Activated T-cell treated with anti-CD3 and anti-CD28 coated beads for 4 hours (primary cell): ENCODE data around the gene ATP9B.

Experiments used
- DNase-seq: peaks from one replicate; pipeline ENCODE4 v3.0.0-alpha.2; 2020

ATP9B gene

DNA sequence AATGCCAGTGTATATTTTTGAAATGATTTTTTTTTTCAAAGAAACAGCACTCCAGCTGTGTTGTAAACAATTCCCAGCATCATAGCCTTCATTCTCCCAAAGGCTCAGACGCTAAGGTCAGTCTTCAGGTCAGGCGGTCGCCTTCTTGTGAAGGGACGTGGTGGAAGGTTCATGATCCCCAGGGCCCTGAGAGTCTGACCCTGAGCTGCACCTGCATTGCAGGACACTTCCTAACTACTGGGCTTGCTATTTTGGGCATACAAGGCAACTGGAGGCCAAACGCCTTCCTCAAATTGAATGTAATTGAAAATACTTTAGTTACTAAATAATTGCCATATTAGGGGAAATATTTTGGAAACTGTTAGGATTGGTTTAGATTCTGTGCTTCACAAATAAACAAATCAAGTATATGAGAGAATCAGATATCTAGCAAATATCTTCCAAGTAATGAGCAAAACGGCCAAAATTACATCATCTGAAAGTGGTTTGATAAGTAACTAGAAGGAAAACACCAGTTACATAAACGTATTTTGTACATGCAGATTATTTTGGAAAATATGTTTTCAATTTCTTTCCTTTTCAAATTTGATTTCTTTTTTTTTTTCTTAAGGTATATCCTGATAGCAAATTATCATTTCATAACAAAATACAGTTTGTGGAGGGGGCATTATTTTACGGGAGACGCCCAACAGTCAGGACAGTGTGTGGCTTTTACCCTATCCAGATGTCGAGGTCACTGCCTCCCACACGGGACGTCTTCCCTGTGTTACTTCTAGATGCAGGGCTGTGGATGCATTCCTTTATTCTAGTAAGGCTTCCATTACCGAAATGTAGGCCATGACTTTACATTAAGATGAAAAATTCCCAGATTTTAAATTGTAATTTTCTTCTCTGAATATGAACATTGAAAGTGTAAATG lies 136.0 kb downstream of the ATP9B start:
- DNase-seq, result no peak

DNA sequence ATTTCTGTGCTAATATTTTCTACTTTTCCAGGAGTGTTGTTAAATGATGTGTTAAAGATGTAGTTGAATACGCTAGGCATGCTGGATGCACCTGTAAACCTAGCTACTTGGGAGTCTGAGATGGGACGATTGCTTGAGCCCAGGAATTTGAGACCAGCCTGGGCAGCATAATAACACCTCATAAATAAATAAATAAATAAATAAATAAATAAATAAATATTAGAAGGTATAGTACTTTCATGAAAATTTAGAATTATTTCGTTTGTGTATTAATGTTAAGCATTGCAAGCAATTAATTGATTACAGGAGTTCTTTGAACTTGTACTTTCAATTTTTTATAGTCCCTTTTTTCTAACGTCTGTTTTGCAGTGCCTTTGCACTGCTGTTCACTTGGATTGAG lies 137.2 kb downstream of the ATP9B start:
- DNase-seq, result no peak

DNA sequence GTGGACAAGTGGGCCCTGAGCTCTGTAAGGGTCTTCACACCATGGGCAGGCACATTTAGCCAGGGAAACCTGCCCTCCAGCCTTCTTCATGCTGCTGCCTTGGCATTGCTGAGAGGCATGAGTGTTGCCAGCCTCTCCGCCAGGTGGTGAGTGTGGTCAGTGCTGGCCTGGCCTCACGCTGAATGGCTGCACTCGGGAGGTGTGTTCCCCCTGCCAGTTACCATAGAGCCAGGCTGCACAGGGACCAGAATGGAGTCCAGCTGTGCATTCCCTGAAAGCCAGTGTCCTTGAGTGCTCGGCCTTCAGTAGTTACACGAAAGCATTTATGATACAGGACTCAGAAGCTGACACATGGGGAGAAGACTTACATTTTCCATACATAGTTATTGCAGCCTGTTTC lies 139.7 kb downstream of the ATP9B start:
- DNase-seq, result no peak

DNA sequence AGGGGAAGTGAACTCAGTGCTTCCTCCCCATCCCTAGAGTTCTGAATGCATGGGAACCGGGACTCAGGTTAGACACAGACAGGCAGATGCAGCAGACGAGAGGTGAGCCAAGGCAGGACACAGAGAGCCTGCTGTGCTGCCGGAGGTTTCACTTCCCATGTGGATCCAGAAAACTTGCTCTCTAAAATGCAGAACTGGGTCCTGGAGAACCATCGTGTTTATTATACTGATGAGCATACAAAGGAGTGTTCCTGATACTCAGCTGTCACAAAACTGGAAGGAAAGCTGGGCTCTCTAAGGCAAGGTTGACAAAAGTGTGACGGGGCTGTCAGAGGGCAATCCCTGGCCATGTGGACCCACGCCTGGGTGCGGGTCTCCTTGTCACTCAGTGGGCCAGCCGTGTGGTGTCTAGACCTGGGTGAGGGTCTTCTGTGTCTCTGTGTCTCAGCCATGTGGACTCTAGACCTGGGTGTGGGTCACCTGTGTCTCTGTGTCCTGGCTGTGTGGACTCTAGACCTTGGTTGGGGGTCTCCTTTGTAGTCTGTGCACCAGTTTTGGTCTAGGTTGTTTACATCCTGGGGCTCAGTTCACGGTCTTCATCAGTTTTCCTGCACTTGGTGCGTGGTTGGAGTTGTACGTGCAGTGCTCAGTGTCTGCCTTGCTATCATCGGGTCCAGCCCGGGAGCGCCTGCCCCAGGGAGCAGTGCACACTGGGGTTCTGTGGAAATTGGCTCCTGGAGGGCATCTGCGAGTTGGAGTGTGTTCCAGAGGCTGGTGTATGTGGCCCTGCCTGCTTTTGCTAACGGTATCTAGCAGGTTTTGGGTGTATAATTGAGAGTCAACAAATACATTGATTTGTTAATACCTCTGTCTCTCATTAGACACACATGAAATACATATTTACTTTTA lies 141.1 kb downstream of the ATP9B start:
- no peak for DNase-seq

DNA sequence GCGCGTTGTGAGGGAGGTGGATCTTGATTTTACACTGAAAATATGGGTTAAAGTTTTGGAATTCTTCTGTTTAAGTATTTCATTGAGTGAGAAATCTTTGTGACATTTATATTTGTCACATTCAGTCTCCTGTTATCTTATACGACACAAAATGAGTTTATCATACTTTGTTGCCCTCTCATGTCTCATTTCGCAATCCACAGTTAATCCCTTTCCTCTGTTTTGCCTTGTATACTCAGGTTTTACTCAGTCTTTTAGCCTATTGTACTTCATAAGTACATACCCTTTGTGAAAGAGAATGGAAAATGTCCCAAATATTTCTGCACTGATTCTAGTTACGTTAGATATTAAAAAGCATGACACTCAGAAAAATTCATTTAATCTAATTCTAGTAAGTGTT lies 142.7 kb downstream of the ATP9B start:
- DNase-seq, result no peak

DNA sequence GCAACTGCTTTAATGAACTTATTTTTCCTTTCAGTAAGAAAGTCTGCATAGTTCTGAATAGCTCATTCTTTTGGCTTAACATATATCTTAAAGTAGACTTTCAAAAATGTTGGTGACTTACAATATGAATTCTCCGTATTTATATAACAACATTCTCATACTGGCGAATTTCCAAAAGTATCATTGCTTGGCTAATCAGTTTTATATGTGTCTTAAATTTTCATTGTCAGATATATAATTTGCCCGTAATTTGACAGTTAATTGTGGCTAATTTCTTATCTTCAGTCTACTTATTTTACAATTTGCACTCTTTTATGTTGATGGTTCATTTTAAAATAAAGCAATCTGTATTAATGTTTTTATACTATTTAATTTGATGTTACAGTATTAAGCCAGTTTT lies 144.9 kb downstream of the ATP9B start:
- DNase-seq, result no peak

DNA sequence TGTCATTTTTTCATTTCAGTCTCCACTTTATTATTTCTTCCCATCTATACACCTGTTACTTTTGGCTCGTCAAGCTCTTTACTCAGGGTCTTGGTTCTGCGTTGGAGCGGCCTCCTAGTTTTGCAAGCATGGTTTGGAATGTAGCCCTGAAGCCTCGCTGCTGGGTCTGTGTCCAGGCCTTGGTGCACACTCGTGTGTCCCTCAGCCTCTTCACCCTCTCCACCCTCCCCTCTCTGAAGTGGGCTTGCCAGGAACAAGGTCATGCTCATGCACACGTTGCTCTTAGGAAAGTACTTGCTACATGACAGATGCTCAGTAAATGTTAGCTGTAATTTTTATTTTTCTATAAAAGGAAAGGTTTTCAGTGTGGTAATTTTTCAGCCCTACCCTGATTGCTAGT lies 147.0 kb downstream of the ATP9B start:
- no peak for DNase-seq

DNA sequence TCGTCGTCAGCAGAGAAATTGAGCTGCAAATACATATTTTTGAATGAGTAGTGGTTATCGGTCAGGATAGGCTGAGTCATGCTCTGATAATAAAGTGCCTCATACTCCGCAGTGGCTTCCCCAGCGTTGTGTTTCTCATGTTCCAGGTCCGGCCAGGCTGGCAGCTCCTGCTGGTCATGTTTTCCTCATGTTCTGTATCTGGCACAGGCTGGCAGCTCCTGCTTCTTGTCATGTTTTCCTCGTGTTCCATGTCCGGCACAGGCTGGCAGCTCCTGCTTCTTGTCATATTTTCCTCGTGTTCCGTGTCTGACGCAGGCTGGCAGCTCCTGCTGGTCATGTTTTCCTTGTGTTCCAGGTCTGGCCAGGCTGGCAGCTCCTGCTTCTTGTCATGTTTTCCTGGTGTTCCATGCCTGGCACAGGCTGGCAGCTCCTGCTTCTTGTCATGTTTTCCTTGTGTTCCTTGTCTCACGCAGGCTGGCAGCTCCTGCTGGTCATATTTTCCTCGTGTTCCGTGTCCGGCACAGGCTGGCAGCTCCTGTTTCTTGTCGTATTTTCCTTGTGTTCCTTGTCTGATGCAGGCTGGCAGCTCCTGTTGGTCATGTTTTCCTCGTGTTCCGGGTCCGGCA lies 148.9 kb downstream of the ATP9B start:
- DNase-seq, result no peak

DNA sequence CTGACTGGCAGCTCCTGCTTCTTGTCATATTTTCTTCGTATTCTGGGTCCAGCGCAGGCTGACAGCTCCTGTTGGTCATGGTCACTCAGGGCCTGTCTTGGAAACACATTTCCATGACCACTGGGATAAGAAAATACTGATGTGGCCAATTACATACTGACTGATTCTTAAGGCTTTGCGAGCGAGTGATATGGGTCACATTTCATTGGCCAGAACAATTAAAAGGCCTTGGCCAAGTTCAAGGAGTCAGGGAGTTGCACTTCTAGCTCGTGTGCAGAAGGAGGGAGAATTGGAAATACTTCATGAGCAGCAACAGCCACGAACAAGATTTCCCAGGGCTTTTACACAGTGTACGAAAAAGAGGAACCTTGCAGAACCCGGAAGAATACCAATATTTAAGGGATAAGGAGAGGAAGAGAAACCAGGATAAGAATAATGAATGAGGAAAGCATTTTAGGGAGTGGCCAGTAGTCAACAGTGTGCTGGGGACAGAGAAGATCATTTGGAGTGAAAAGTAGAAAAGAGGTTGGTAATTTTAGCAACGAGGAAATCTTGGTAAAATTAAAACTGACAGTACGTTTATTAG lies 149.5 kb downstream of the ATP9B start:
- no peak for DNase-seq

DNA sequence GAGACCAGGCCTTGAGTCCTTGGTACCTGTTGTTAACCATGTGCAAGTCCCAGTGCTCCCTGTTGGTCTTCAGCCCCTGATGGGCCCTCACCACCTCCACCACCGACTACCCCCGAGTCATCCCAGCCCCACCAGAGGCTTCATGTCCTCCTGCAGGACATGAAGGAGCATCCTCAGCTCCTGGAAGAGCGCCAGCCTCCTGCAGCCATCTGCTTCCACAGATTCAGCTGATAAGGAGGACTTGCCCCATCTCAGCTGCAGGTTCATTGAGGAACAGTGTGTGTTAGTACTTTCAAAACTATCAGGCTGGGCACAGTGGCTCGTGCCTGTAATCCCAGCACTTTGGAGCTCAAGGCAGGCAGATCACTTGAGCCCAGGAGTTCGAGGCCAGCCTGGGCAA lies 151.9 kb downstream of the ATP9B start:
- DNase-seq, result no peak

DNA sequence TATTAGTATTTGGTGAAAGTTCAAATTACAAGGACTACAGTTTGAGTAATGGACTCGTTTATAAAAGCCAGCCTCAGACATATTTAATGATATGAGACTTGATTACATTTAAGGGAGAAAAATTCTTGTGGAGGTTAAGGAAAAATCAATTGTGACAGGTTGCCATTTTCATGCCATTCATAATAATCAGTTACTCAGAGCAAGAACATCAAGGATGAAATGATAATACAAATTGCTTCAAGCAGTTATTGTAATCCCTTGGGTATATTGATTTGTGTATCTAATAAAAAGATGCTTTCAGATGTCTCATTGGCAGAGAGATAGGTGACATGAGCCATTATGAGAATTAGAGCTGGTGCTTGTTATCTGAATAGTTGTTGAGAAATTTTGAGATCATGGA lies 153.6 kb downstream of the ATP9B start:
- DNase-seq, result no peak

DNA sequence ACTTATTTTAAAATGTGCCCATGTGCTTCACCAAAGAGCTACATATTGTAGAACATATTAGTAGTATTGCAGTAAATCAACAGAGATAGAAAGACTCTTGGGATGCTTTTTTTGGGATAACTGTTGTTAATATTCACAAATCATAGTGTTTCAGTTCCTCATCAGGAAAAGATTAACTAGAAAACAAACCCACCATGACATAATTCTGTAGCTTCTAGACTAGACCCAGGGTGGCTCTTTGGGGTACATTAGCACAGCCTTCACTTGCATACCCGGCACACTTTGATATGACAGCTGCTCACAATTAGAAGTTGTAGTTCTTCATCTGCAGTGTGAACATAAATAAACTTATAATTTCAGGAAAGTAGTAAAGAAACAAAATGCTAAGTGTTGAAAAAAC lies 154.2 kb downstream of the ATP9B start:
- no peak for DNase-seq

DNA sequence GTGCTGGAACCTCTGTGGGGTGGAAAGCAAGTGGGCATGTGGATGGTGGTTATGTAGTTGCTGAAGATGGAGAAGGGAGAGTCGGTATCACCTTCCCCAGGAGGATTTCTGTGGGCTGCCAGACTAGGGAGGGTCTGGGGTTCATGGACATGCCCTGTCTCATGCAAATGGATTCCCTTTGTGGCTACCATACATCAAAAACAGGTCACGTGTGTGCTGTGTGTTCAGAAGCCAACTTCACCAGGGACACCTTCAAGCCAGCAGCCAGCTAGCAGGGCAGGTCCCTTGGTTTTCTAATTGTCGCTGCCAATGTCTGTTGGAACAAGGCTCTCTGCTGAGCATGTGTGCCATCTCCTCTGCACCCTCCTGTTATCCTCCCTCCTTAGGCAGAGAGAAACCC lies 155.2 kb downstream of the ATP9B start:
- DNase-seq, result no peak

DNA sequence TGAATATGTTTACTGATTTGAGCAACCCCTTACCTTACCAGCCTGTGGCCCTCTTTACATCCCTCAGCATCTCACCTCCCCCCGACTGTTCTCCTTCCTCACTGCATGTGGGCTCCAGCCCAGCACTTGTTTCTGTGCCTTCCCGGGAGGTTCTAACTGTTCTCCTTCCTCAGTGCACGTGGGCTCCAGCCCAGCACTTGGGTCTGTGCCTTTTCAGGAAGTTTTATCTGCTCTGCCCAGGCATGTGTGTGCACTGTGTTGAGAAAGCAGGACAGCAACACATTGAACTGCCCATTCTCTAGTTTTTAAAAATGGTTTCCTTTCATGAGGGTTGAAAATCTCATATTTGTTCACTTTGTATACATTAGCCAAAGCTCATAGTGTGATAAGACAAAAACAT lies 158.4 kb downstream of the ATP9B start:
- no peak for DNase-seq

DNA sequence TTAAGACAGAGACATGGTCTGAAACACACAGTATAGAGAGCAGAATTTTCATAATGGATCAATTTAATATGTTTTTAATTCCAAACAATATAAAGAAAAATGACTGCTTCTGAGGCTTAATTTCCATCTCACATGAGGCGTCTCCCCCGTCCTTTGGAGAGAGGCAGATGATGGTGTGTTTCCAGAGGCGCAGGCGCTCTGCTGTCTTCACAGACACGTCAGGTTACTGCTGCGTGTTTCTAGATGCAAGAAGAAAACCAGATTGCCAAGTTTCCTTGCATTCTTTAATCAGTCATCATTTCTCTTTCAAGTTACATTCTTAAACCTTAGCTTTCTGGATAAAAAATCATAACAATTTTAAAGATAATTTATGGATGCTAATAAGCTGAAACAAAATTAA lies 160.2 kb downstream of the ATP9B start:
- no peak for DNase-seq

DNA sequence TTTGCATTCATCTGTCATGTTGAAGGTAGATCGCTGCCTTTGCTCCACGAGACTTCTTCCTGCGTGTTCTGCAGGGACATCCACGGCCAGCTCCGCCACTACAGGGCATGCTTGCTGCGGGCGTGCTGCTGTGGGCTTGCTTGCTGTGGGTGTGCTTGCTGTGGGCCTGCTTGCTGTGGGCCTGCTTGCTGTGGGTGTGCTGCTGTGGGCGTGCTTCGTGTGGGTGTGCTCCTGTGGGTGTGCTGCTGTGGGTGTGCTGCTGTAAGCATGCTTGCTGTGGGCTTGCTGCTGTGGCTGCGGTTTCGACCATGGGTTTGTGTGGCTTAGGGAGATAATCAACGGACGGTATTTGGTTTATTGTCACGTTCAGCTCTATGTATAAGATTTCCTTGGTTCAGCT lies 165.2 kb downstream of the ATP9B start:
- no peak for DNase-seq

DNA sequence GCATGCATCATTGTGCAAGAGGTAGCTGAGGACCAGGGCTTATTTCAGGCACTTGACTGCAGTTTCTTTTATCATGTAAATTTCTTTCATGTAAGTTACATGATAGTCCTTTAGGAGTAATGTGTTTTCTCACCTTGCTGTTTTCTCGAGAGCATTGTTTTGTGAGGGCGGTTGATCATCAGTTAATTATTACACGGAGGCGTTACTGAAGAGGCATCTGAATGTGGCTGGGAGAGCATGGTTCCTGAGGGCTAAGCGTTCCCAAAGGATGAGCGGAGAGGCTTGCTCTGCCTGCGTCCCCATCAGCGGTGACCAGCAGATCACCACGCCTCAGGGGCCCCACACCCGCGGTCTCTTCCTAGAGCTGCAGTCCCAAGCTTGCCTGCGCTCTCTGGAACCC lies 170.4 kb downstream of the ATP9B start:
- no peak for DNase-seq

DNA sequence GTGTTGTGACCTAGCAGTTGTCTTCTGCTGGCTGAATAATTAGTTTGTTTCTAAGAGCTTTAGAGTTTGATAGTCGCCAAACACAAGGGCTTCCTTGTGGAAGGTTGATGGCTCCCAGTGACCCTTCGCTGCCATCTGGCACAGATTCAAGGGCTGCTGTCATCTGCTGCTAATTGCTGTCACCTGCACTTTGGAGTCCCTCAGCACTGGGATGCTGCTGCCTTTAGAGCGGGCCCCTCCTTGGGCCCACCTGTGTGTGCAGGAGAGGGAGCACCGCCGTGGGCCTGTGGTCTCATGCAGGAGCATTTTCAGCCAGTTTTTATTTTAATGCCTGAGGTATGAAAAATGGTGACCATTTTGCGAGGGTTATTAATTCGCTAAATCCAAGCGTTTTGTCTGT lies 172.6 kb downstream of the ATP9B start:
- DNase-seq, result no peak

DNA sequence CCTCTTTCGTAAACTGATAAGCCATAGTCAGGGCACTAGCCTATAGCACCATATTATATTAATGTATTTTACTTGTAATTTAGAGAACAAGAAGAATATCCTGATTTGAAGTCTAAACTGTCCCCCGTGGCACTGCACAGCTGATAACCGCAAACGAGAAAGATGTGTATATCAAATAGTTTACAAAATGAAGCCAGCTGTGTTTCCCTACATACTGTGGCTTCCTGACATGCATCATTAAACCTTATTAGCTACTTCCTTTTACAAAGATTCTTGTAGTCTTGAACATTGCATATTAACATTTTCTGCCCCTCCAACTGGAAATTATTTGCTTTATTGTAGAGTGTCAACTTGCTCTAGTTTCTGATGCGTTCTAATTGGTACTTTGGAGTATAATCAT lies 173.1 kb downstream of the ATP9B start:
- DNase-seq, result no peak

DNA sequence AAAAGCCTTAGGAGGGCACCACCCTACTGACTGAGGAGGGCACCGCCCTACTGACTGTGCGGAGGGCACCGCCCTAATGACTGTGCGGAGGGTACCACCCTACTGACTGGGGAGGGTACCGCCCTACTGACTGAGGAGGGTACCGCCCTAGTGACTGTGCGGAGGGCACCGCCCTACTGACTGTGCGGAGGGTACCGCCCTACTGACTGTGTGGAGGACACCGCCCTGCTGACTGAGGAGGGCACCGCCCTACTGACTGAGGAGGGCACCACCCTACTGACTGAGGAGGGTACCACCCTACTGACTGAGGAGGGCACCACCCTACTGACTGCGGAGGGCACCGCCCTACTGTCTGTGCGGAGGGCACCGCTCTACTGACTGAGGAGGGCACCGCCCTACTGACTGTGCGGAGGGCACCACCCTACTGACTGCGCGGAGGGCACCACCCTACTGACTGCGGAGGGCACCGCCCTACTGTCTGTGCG lies 176.4 kb downstream of the ATP9B start:
- no peak for DNase-seq

DNA sequence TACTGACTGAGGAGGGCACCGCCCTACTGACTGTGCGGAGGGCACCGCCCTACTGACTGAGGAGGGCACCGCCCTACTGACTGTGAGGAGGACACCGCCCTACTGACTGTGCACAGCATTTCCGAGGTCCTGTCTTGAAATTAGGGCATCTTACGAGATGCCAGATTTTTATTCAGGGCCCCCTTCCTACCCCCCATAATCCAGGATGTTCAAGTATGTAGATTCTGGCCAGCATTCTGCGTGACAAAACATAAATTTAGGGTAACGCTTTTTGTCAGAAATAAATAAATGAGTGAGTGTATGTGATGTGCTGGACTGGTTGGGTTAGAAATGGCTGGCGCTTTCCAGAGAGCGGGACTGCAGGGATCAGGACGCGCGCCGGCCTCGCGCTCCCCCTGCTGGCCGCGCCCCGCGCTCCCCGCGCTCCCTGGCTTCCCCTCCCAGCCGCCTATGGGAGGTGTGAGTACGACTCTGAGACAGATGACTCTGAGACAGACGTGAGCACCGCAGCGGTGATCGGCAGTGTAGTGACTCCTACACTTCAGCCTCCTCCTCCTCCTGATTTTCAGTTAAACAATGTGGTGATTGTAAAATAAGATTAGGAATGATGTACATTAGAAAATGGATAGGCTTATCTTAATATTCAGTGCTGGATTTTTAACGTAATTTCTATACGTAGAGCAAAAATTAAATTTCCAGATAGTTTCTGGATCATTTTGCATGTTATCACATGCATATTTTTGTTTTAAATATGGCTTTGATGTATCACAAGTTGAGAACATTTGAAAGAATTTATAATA lies 177.3 kb downstream of the ATP9B start:
- peak; percentile 57 for DNase-seq

DNA sequence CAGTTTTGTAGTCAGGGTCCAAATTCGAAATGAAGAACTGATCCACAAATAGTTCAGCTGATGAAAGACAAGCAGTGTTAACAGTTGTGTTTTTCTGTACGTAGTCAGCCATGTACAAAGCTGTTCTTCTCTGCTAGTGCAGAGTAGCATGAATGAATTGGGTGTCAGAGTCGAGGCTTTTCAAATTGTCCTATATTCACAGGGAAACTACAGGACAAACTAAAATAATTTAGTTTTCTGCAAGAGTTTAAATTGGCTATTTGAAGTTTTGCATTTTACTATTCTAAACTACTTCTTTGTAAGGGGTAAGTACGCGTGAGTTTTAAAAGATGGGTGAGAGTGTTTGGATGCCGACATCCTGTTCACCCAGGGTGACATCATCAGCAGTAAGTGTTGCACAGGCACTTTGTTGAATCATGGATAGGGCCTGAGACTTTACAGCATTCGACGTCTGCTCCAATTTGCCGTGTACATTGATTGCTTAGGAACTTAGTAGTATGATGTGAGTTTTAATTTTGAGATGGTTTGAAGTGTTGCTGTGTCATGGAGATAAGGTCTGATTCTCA lies 179.4 kb downstream of the ATP9B start:
- DNase-seq, result no peak
